IPS-NIHi7 (cell line): Measurements from ENCODE around the gene PSMB10.
A peak's percentile ranks its signal among the peaks of the same experiment; 100 is the strongest.

Experiments
- DNase-seq: peaks from one replicate; pipeline ENCODE4 v3.0.0; 2012; ENCODE audit warnings: mixed read lengths; ENCODE audit errors: extremely low spot score

PSMB10 gene

GRCh38 chr16:67963662-67964321, 27.1 kb upstream of the PSMB10 start:
- peak; percentile 94 for DNase-seq

- no peak for DNase-seq
Measured at GRCh38 chr16:67963292-67963661, 26.6 kb upstream of the PSMB10 start.

- no peak for DNase-seq
Measured at GRCh38 chr16:67962135-67962534, 25.5 kb upstream of the PSMB10 start.

- no peak for DNase-seq
Measured at GRCh38 chr16:67961551-67961957, 24.9 kb upstream of the PSMB10 start.

GRCh38 chr16:67959536-67960329, 23.1 kb upstream of the PSMB10 start:
- DNase-seq: no peak

GRCh38 chr16:67957622-67958021, 21.0 kb upstream of the PSMB10 start:
- DNase-seq: no peak

- no peak for DNase-seq
Measured at GRCh38 chr16:67954421-67955196, 18.0 kb upstream of the PSMB10 start.

- DNase-seq: no peak
Measured at GRCh38 chr16:67953641-67954375, 17.2 kb upstream of the PSMB10 start.

GRCh38 chr16:67951485-67951884, 14.8 kb upstream of the PSMB10 start:
- DNase-seq: no peak

GRCh38 chr16:67950335-67950843, 13.7 kb upstream of the PSMB10 start:
- DNase-seq: no peak

GRCh38 chr16:67949645-67950044, 13.0 kb upstream of the PSMB10 start:
- DNase-seq: no peak

- no peak for DNase-seq
Measured at GRCh38 chr16:67948015-67948414, 11.4 kb upstream of the PSMB10 start.

- no peak for DNase-seq
Measured at GRCh38 chr16:67946966-67947558, 10.4 kb upstream of the PSMB10 start.

- DNase-seq: no peak
Measured at GRCh38 chr16:67946128-67946569, 9.5 kb upstream of the PSMB10 start.

GRCh38 chr16:67945392-67945933, 8.8 kb upstream of the PSMB10 start:
- no peak for DNase-seq

GRCh38 chr16:67944690-67945391, 8.2 kb upstream of the PSMB10 start:
- DNase-seq: no peak

GRCh38 chr16:67943619-67944504, 7.2 kb upstream of the PSMB10 start, which contains the start of gene LCAT:
Gene LCAT (minus strand): TSS chr16:67944120. CDS start chr16:67944101, 19 bp downstream.
- DNase-seq: no peak

- no peak for DNase-seq
Measured at GRCh38 chr16:67943256-67943618, 6.6 kb upstream of the PSMB10 start.
